HL-60 (cell line): ENCODE measurements around the gene TDRD3.

Experiments
- DNase-seq, 2 experiments: peaks; one replicate each; pipeline ENCODE4 v3.0.0-alpha.2; 2010 to 2020; ENCODE audit warnings: low read depth in 1 of 2, low spot score in 1 of 2
- H3K27ac ChIP-seq: fragments of 250-450 bp; sonication (Bioruptor Pico); replicated peaks from 2 replicates; pipeline ENCODE4 v1.5.1; 2020; ENCODE audit warnings: mild to moderate bottlenecking, moderate library complexity
- H3K27me3 ChIP-seq: fragments of 250-450 bp; sonication (Bioruptor Pico); 2 replicates; pipeline ENCODE4 v1.5.1; 2021; ENCODE audit warnings: mild to moderate bottlenecking, moderate library complexity; ENCODE audit not compliant: insufficient read depth, poor library complexity, severe bottlenecking
- H3K4me3 ChIP-seq: replicated peaks from 2 replicates; pipeline ENCODE4 v1.5.1; 2011; ENCODE audit warnings: mild to moderate bottlenecking, control low read depth, low read length; ENCODE audit not compliant: insufficient read depth
- GABPA ChIP-seq: IDR thresholded peaks from 2 replicates; pipeline ENCODE4 v1.6.1; 2012; ENCODE audit warnings: low read depth
- POLR2AphosphoS5 ChIP-seq: IDR thresholded peaks from 2 replicates; pipeline ENCODE4 v1.6.1; 2012; ENCODE audit warnings: low read depth
- SPI1 ChIP-seq: IDR thresholded peaks from 2 replicates; pipeline ENCODE4 v1.6.1; 2012; ENCODE audit warnings: low read depth, mild to moderate bottlenecking, borderline replicate concordance
- TF ChIP-seq, protein P1 (sequence below): IDR thresholded peaks from one replicate; pipeline ENCODE4 v1.5.1; 2011; ENCODE audit warnings: low read length, control low read depth, inconsistent platforms; ENCODE audit not compliant: insufficient read depth
- TF ChIP-seq, protein P2 (sequence below): IDR thresholded peaks from 2 replicates; pipeline ENCODE4 v1.6.1; 2012; ENCODE audit warnings: low read depth; ENCODE audit not compliant: insufficient replicate concordance

The TDRD3 gene

DNA sequence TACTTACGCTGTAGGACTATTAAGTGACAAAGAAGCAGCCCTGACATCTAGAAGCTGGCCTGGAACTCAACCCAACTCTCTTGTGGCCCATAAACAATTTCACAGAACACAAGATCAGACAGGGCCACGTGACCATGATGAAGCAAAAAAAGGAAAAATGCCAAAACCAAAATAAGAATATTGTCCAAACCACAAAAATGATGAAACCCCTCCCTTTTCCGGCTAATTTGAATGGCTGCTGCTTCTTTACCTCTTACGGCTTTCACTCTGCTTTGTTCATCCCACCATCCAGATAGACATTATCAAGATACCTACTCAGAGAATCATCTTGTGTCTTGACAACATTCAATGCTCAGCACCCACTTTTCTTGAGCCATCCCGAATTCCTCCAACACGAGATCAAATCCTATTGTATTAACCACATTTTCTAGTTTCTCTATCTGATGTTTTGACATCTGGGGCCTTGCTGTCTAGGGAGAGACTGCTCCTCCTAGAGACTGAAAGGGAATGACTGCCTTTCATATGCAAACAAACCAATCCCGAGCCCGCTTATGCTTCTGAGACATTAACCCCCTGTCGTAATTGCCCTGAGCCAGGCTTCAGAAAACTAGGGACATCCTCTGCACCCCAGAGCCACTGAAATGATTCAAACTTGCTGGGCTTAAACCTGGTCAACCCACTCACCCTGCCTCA, 186.3 kb downstream of the TDRD3 start:
- no peaks in the 10 kb centered on the region for H3K27me3 ChIP-seq
- H3K27ac ChIP-seq, result peak overlapping the region; percentile 80
- H3K4me3 ChIP-seq, result no peak overlapping the region
- TF ChIP-seq SPI1, result no peak
- TF ChIP-seq GABPA, result no peak
- TF ChIP-seq, protein P1, sequence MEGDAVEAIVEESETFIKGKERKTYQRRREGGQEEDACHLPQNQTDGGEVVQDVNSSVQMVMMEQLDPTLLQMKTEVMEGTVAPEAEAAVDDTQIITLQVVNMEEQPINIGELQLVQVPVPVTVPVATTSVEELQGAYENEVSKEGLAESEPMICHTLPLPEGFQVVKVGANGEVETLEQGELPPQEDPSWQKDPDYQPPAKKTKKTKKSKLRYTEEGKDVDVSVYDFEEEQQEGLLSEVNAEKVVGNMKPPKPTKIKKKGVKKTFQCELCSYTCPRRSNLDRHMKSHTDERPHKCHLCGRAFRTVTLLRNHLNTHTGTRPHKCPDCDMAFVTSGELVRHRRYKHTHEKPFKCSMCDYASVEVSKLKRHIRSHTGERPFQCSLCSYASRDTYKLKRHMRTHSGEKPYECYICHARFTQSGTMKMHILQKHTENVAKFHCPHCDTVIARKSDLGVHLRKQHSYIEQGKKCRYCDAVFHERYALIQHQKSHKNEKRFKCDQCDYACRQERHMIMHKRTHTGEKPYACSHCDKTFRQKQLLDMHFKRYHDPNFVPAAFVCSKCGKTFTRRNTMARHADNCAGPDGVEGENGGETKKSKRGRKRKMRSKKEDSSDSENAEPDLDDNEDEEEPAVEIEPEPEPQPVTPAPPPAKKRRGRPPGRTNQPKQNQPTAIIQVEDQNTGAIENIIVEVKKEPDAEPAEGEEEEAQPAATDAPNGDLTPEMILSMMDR, result no peak
- TF ChIP-seq POLR2AphosphoS5, result peak; percentile 50; the same call in 1 of the 2 replicates
- TF ChIP-seq, protein P2, sequence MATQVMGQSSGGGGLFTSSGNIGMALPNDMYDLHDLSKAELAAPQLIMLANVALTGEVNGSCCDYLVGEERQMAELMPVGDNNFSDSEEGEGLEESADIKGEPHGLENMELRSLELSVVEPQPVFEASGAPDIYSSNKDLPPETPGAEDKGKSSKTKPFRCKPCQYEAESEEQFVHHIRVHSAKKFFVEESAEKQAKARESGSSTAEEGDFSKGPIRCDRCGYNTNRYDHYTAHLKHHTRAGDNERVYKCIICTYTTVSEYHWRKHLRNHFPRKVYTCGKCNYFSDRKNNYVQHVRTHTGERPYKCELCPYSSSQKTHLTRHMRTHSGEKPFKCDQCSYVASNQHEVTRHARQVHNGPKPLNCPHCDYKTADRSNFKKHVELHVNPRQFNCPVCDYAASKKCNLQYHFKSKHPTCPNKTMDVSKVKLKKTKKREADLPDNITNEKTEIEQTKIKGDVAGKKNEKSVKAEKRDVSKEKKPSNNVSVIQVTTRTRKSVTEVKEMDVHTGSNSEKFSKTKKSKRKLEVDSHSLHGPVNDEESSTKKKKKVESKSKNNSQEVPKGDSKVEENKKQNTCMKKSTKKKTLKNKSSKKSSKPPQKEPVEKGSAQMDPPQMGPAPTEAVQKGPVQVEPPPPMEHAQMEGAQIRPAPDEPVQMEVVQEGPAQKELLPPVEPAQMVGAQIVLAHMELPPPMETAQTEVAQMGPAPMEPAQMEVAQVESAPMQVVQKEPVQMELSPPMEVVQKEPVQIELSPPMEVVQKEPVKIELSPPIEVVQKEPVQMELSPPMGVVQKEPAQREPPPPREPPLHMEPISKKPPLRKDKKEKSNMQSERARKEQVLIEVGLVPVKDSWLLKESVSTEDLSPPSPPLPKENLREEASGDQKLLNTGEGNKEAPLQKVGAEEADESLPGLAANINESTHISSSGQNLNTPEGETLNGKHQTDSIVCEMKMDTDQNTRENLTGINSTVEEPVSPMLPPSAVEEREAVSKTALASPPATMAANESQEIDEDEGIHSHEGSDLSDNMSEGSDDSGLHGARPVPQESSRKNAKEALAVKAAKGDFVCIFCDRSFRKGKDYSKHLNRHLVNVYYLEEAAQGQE, result peak; percentile 20
- peak; percentile 59 to 82 for DNase-seq

DNA sequence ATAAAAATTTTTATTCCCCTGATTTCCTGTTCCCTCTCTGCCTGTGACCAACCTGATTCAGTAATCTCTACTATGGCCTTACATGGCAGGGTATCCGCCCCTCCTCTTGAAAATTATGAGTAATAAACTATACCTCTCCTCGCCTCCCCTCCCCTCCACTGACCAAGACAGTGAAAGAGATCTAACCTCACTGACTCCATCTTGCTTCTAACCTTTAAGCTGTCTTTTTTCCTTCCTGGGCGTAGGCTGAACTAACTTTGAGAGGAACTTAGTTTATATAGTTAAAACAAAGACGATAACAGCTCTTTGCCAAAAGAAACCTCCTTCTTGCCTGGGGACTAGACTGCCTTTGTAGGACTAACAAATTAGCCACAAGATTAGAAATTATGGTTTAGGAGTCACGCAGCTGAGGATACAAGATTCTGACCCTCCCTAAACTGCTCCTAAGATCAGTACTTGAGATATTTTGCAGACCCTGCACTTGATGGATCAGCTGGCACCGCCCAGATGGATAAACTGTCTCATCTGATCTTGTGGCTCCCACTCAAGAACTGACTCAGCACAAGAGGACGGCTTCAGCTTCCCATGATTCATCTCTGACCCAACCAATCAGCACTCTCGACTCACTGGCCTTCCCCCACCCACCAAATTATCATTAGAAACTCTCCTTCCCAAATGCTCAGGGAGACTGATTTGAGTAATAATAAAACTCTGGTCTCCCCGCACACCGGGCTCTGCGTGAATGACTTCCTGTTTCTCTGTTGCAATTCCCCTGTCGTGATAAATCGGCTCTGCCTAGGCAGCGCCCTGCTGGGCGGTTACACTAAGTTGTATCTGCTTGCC, 187.1 kb downstream of the TDRD3 start:
- Histone ChIP-seq H3K4me3 (no peak overlapping the region), H3K27me3 (no peaks in the 10 kb centered on the region), H3K27ac (peak overlapping the region; percentile 80)
- no peak for TF ChIP-seq GABPA
- TF ChIP-seq, protein P2, result no peak
- TF ChIP-seq POLR2AphosphoS5, result 0 out of 2 replicates have a peak, but pooled peaks have one; percentile 14
- TF ChIP-seq SPI1, result peak; percentile 82
- TF ChIP-seq, protein P1, result no peak
- peak; percentile 72 to 87 for DNase-seq

DNA sequence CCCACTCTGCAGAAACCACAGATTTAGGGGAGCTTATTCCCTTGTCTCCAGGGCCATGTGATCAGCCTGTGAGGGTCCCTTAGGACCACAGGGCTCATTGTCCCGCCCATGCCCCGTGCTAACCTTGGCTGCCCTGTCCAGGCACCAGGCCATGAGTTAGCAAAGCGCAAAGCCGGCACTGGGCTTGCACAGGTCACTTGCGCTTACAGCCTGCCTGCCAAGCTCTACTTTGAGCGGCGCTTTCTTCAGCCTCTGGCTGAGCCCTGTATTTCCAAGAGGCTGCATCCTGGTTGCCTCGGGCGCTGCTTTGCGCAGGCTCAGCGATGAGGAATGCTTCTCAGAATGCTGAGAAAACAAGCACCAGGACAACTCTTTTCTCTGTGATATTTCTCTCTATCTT, 188.0 kb downstream of the TDRD3 start:
- TF ChIP-seq, protein P1, result no peak
- no peak for TF ChIP-seq POLR2AphosphoS5
- no peak for DNase-seq
- Histone ChIP-seq H3K27me3 (no peaks in the 10 kb centered on the region), H3K27ac (peak overlapping the region; percentile 80), H3K4me3 (no peak overlapping the region)
